Measurements from ENCODE around the gene SSTR4.

Gene SSTR4

DNA sequence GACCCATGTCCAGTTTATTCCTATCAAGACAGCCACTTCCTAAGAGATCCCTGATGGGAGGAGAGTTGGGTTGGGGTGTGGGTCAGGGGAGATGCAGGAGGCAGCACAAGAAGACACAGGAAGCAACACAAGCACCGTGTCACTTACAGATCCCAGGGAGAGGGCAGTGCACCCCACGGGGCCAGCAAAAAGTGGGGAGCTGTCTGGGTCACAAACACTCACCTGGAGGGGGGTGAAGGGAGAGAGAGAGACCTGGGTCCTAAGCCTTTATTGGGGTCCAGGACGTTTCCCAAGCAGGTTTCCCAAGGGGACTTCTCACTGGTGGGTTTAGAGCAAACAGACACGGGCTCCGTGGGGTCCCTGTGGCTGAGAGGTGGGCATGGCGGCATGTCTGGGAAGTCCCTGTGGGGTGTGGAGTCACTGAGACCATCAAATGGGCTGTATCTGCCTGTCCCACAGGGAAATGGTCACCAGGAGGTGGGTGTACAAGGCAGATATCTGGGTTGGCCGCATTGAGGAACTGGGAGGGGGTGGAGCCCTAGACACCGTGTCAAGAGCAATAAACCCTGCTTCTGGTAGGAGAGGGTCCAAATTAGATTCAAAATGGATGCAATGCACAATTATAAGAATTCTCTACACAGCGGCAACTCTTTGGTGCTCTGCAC, 52.6 kb downstream of the SSTR4 start:
- H3K4me3 ChIP-seq (ENCODE audit: insufficient read depth, low read length, poor library complexity, severe bottlenecking): no peak overlapping the region
- no peaks in the 10 kb centered on the region for H3K9me3 ChIP-seq (ENCODE audit: insufficient read depth, low read length)
- no peaks in the 10 kb centered on the region for H3K79me2 ChIP-seq (ENCODE audit: insufficient read depth, low read length)
- H3K27ac ChIP-seq (ENCODE audit: low read depth, low read length): no peak overlapping the region
- H3K9ac ChIP-seq (ENCODE audit: low read length): no peak overlapping the region
- no peaks in the 10 kb centered on the region for H4K20me1 ChIP-seq (ENCODE audit: low read depth, low read length)
- H3K36me3 ChIP-seq (ENCODE audit: low read length): no peaks in the 10 kb centered on the region
- H3K27me3 ChIP-seq (ENCODE audit: low read length): no peaks in the 10 kb centered on the region
- TF ChIP-seq, protein P1, sequence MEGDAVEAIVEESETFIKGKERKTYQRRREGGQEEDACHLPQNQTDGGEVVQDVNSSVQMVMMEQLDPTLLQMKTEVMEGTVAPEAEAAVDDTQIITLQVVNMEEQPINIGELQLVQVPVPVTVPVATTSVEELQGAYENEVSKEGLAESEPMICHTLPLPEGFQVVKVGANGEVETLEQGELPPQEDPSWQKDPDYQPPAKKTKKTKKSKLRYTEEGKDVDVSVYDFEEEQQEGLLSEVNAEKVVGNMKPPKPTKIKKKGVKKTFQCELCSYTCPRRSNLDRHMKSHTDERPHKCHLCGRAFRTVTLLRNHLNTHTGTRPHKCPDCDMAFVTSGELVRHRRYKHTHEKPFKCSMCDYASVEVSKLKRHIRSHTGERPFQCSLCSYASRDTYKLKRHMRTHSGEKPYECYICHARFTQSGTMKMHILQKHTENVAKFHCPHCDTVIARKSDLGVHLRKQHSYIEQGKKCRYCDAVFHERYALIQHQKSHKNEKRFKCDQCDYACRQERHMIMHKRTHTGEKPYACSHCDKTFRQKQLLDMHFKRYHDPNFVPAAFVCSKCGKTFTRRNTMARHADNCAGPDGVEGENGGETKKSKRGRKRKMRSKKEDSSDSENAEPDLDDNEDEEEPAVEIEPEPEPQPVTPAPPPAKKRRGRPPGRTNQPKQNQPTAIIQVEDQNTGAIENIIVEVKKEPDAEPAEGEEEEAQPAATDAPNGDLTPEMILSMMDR (IDR thresholded peaks at IDR 0.05; ENCODE audit: insufficient read depth, low read length, poor library complexity, severe bottlenecking): no peak
- no peak for TF ChIP-seq EZH2phosphoT487 (conservative IDR thresholded peaks at IDR 0.05; ENCODE audit: low read length)
- H3F3A ChIP-seq (ENCODE audit: insufficient read depth): no peaks in the 10 kb centered on the region
- no peaks in the 10 kb centered on the region for H3K9me2 ChIP-seq (replicated peaks; ENCODE audit: insufficient read depth, low read length)
- H2AFZ ChIP-seq (ENCODE audit: low read depth, low read length, severe bottlenecking): no peak overlapping the region
- H3K4me2 ChIP-seq (ENCODE audit: low read depth, low read length, poor library complexity, severe bottlenecking): no peak overlapping the region

All from SU-DHL-6 (cell line).